ENCODE measurements around the gene CDK15.
"Not testable (repeated sequence)": the region's sequence is repeated elsewhere in the genome, so short reads cannot be mapped to it uniquely, and the experiment has no call there.

Gene CDK15

DNA sequence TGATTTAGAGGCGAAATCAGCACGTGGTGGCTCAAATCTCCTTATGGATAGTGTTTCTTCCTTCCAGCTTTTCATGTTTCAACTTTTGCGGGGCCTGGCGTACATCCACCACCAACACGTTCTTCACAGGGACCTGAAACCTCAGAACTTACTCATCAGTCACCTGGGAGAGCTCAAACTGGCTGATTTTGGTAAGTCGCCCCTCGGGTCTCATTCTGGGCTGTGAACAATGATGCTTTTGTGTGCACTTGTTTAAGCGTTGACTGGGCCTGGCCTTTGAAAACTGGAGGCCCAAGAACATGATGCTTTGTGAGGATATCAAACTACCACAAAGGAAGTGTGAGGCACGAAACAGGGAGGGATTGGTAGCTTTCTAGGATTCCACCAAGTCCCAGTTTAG lies 27.4 kb downstream of the CDK15 start:
- no peak for DNase-seq

- no peak for DNase-seq
Observed at GRCh38 chr2:201835066-201835465, 28.7 kb downstream of the CDK15 start.

- DNase-seq: no peak
Observed at GRCh38 chr2:201837391-201837790, 31.1 kb downstream of the CDK15 start.

GRCh38 chr2:201837824-201838431 lies 31.6 kb downstream of the CDK15 start:
- DNase-seq: no peak

GRCh38 chr2:201839727-201840126 lies 33.4 kb downstream of the CDK15 start:
- no peak for DNase-seq

DNA sequence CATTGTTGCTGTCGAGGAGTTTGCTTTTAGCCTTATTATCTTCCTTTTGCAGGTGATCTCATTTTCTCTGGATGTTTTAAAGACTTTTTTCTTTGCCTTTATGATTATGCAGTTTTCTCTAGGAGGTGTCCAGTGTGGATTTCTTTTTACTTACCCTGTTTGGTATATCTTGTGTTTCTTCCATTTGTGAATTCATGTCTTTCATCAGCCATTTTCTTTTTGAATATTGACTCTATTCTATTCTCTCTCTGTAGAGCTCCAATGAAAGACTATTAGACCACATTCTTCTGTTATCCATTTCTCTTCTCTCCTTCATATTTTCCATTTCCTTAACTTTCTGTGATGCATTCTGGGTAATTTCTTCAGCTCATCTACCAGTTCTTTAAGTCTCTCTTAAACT lies 34.4 kb downstream of the CDK15 start:
- no peak for DNase-seq

DNA sequence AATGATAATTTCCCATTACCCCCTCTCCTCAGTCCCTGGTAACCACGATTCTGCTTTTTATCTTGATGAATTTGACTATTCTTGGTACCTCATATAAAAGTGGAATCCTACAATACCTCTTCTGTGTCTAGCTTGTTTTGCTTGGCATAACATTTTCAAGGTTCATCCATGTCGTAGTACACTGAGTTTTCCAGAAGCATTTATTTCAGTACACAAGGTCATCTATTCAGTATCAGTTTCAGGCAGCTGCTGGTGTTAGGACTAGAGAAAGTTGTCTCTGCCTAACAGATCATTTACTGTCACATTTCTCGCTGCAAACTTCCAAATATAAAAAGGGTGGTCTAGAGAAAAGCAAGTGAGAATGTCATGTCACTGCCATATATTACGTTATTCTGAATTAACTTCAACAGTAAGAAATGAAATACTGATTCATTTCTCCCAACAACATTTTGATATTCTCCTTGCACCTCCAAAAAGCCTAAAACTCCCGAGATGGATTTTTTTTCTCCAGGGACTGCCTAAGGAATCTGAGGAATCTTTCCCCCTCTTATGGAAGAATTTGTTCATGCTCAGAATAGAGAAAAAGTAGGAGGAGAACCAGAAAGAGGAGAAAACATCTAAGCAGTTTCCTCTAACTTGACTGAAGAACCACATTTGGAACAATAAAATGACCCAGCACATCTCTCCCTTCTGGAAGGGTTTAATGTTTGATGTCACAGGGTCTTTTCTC lies 36.0 kb downstream of the CDK15 start:
- DNase-seq: no peak

DNA sequence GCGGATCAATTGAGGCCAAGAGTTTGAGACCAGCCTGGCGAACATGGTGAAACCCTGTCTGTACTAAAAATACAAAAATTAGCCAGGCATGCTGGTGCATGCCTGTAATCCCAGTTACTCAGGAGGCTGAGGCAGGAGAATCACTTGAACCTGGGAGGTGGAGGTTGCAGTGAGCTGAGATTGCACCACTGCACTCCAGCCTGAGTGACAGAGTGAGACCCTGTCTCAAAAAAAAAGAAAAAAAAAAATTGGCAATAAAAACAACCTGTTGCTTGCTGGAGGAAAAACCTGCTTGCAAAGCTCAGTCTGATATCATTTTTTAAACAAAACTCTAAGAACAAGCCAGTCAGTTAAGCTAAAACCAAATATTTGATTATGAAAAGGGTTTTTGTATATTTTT lies 38.6 kb downstream of the CDK15 start:
- not testable (repeated sequence) for DNase-seq

DNA sequence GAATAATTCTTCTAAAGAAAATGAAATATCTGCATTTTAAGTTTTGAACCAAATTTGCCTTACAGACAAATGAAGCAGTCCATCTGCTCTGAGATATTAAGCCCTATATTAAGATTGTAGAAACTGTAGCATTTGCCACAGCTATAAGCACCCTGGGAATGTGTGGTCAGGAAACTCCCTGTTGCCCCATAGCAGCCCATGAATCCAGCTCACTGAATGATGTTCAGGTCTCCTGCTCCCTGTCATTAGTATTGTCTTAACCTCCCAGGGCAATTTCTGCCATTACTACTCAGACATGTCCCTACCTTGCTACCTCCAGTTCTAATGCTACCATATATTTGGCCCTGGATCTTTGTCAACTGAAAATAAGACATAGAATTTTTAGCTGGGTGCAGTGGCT lies 41.1 kb downstream of the CDK15 start:
- no peak for DNase-seq

DNA sequence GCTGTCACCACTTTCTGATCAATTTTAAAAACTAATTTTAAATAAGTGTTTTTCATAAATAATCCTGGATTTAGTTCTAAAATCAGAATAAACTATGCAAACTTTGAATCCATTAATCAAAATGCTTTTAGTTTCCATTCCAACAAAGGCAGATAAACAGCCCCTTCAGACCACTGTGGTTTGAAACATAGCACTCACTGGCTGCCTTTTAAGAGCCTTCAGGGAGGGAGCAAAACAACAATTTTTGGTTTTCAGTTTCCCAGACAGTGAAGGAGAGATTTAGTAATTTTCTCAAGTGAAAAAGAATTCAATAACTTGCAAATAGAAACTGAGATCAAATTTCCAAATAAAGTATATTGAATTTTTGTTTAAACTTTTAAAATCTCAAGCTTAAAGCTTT lies 46.1 kb downstream of the CDK15 start:
- DNase-seq: no peak

DNA sequence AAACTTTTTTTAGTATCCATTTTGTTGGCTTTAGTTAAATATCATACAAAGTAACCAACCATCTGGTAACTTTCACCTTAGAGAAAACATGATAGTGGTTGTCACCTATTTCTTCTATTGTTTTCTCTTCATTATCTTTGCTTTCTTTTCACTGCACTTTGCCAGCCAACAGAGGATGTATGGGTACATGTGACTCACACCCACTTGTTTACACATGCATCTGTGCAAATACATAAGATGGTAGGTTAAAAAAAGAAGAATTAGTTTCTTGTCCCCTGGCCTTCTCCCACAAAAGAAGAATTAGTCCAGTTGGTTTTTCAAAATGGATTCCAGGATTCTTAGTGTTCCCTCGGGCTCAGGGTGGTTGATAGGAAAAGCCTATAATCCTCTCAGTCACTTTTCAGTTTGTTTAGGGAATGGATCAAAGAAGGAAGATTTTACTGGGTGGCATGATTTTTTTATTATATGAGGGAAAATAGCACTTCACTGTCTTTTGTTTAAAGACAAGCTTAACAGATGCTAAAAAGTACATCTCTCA lies 46.6 kb downstream of the CDK15 start:
- DNase-seq: no peak

DNA sequence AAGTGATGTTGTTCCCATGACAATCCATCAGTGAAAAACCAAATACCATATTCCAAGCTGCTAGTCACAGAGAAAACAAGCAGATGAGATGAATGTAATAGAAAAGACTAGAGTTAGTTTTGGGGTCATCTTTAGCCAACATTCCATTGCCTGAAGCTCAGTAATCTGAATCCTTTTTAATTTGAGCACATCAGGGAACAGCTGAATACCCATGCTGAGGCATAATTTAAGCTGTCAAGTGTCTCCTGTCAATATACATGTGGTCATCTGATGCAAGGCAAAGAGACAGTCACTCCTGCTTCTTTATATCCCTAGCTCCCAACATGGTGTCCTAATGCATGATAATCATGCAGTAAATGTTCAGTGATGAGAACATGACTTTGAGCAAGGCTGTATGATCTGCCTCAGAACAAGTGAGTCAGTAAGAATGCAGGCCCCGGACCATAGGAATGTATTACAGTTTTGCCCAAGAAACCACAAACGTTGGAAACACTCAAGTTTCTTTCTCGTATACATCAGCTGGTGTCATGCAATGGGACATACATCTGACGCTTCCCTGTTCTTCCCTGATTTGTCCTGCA lies 48.0 kb downstream of the CDK15 start:
- no peak for DNase-seq

GRCh38 chr2:201854841-201855240 lies 48.5 kb downstream of the CDK15 start:
- no peak for DNase-seq

- DNase-seq: no peak
Observed at GRCh38 chr2:201855356-201855755, 49.0 kb downstream of the CDK15 start.

DNA sequence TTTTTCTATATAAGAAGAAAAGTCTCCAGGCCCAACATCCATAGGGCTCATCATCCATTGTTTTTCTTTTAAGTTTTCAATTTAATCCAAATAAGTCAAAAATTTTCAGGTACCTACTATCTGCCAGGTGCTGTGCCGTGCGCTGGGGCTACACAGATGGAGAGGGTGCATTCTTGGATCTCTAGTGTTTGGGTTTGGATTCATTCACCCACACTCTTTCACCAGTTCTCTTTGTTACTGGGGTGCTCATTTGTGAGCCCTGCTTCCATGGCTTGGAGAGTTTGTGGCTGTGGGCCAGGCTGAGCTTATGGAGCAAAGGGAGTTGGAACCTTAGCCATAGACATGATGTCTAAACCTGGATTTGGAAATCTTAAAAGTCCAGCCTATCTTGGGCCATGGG lies 51.0 kb downstream of the CDK15 start:
- DNase-seq: no peak

GRCh38 chr2:201858281-201859184 lies 52.2 kb downstream of the CDK15 start:
- peak; percentile 17 for DNase-seq

GRCh38 chr2:201859949-201860348 lies 53.6 kb downstream of the CDK15 start:
- DNase-seq: no peak

GRCh38 chr2:201860636-201861066 lies 54.3 kb downstream of the CDK15 start:
- DNase-seq: peak; percentile 30

DNA sequence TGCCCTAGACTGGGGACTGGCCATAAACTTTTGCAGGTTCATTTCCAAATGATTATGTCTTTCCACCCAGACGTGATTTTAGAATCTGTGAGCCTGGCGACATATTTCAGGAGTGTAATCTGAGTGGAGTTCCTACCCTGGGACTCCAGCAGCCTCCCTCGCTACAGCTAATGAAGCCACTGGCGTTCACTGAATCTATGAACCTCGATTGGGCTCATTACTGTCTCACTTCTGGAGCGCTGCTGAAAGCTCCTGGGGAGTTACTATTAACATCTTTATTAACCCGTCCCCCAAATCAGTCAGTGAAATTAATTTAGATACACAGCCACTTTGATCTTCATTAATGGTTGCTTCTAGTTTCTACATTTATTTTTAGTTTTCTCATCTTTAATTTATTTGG lies 56.5 kb downstream of the CDK15 start:
- no peak for DNase-seq

- no peak for DNase-seq
Observed at GRCh38 chr2:201866643-201867473, 60.5 kb downstream of the CDK15 start.

DNA sequence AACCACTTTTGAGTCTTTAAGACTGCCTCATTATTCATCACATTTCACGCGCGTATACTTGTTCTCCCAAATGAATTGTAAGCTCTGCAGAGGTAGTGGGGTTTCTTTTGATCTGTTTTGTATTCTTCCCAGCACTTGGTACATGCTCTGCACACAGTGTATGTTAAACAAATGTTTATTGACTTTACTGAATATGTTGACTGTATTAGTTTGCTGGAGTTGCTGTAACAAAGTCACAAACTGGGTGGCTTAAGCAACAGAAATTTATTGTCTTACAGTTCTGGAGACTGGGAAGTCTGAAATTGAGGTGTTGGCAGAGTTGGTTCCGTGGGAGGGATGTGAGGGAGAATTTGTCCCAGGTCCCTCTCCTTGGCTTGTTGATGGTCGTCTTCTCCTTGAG lies 65.1 kb downstream of the CDK15 start:
- DNase-seq: no peak

DNA sequence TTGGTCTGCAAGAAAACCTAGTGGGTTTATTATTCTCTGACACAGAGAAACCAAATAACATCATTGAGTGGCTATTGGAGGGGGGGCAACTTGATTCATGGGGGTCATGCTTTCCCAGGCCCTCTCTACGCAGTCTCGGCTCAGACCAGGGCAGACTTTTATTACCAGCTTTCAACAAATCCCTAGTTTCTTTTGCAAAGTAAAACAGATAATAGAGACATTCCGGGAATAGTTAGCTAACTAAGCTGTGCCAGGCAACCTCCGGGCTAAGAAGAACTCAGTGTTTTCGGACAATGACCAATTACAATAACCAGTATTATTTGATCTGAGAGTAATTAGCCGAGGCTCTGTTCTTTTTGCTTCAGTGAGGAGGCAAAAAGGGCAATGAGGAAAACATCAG lies 66.3 kb downstream of the CDK15 start:
- DNase-seq: no peak
